NB4 (cell line): ENCODE results near the gene EPHA10.

Experiments used
- DNase-seq: peaks from one replicate; pipeline ENCODE4 v3.0.0; 2010; ENCODE audit warnings: low read depth
- H3K4me3 ChIP-seq: one replicate; pipeline ENCODE4 v1.5.1; 2011; ENCODE audit warnings: mild to moderate bottlenecking, low read depth, low read length, moderate library complexity
- CTCF ChIP-seq: IDR thresholded peaks from one replicate; pipeline ENCODE4 v1.5.1; 2012; ENCODE audit warnings: low read depth, low read length
- MAX ChIP-seq: IDR thresholded peaks from 2 replicates; pipeline ENCODE4 v1.6.1; 2011; ENCODE audit warnings: low read depth, low read length
- MYC ChIP-seq: IDR thresholded peaks from 2 replicates; pipeline ENCODE4 v1.6.1; 2011; ENCODE audit warnings: low read depth, low read length
- POLR2A ChIP-seq: IDR thresholded peaks from 2 replicates; pipeline ENCODE4 v1.6.1; 2011; ENCODE audit warnings: mild to moderate bottlenecking; ENCODE audit not compliant: insufficient read length; ENCODE audit errors: extremely low read depth

Gene EPHA10

GRCh38 chr1:37730376-37730775 is 34.5 kb downstream of the EPHA10 start:
- H3K4me3 ChIP-seq, result no peak overlapping the region
- DNase-seq, result no peak
- no peak for TF ChIP-seq MAX
- no peak for TF ChIP-seq POLR2A
- no peak for TF ChIP-seq CTCF
- TF ChIP-seq MYC, result no peak

GRCh38 chr1:37728416-37728815 is 36.5 kb downstream of the EPHA10 start:
- no peak for DNase-seq
- no peak overlapping the region for H3K4me3 ChIP-seq
- TF ChIP-seq MYC, result no peak
- no peak for TF ChIP-seq CTCF
- no peak for TF ChIP-seq MAX
- no peak for TF ChIP-seq POLR2A

- TF ChIP-seq POLR2A (no peak), MAX (no peak), MYC (no peak), CTCF (no peak)
- DNase-seq, result no peak
- H3K4me3 ChIP-seq, result no peak overlapping the region
Measured at GRCh38 chr1:37726751-37727585, 38.0 kb downstream of the EPHA10 start.

- TF ChIP-seq CTCF (no peak), MAX (no peak), POLR2A (no peak), MYC (no peak)
- no peak overlapping the region for H3K4me3 ChIP-seq
- DNase-seq, result no peak
Measured at GRCh38 chr1:37725851-37726613, 38.9 kb downstream of the EPHA10 start.

GRCh38 chr1:37724575-37724974 is 40.3 kb downstream of the EPHA10 start:
- H3K4me3 ChIP-seq, result no peak overlapping the region
- no peak for DNase-seq
- TF ChIP-seq MAX (no peak), MYC (no peak), CTCF (no peak), POLR2A (no peak)
